ENCODE data around the gene COLGALT1.

The COLGALT1 gene

GRCh38 chr19:17627161-17627560 lies 71.7 kb downstream of the COLGALT1 start:
- DNase-seq (ENCODE audit: low read depth), result no peak
- no peak overlapping the region for H3K4me3 ChIP-seq (ENCODE audit: low read depth, low read length)
- TF ChIP-seq CTCF (IDR thresholded peaks at IDR 0.05; ENCODE audit: control insufficient read depth, extremely low read depth, insufficient read depth), result no peak

DNA sequence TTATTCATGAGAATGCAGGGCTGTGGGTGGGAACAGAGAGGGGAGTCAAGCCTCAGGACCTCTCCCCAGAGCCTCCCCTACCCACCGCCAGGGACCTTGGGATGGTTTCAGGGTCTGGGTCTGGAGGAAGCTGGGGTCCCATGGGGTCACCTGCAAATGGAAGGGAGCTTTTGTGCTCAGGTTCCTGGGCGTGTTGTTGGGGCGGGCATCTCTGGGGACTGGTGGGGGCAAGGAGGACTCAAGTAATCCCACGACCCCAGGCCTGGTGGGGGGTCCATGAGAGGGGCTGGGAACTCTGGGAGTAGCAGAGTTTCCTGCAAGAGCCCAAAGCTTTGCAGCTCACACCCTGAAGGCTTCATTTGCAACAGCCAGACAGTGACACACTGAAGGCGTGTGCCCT lies 72.5 kb downstream of the COLGALT1 start:
- no peak for TF ChIP-seq CTCF (IDR thresholded peaks at IDR 0.05; ENCODE audit: control insufficient read depth, extremely low read depth, insufficient read depth)

GRCh38 chr19:17629760-17630159 lies 74.3 kb downstream of the COLGALT1 start:
- no peak overlapping the region for H3K4me3 ChIP-seq (ENCODE audit: low read depth, low read length)
- no peak for DNase-seq (ENCODE audit: low read depth)
- no peak for TF ChIP-seq CTCF (IDR thresholded peaks at IDR 0.05; ENCODE audit: control insufficient read depth, extremely low read depth, insufficient read depth)

More for the DNA sequence above, 72.5 kb downstream of the COLGALT1 start:
- DNase-seq (ENCODE audit: low read depth), result no peak
- no peak overlapping the region for H3K4me3 ChIP-seq (ENCODE audit: low read depth, low read length)

DNA sequence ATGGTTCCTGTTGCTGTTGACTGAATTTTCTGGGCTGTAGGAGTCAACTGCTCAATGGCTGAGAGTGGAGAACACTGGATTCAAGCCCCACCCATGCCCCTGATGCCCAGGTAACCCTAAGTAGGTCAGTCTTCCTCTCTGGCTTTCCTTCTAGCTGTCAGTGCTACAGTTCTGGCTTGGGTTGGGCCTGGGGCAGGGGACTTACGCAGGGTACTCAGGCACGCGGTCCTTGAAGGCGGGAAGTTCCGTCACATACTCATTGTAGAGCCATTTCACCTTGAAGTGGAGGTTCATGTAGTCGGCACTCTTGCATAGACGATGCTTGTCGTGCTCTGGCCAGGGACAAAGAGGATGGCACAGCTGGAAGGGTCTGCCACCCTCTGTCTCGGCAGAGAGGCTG lies 77.1 kb downstream of the COLGALT1 start:
- no peak overlapping the region for H3K4me3 ChIP-seq (ENCODE audit: low read depth, low read length)
- no peak for TF ChIP-seq CTCF (IDR thresholded peaks at IDR 0.05; ENCODE audit: control insufficient read depth, extremely low read depth, insufficient read depth)
- DNase-seq (ENCODE audit: low read depth), result no peak
